GM21515 (cell line): ENCODE measurements around the gene TSC22D1.

Experiments used
- ATAC-seq: cut with Tn5 transposase; IDR thresholded peaks from one replicate; pipeline ENCODE4 v1.9.1; 2021; ENCODE audit not compliant: unreplicated experiment

TSC22D1 gene

GRCh38 chr13:44388427-44389059, 187.6 kb downstream of the TSC22D1 start:
- no peak for ATAC-seq

DNA sequence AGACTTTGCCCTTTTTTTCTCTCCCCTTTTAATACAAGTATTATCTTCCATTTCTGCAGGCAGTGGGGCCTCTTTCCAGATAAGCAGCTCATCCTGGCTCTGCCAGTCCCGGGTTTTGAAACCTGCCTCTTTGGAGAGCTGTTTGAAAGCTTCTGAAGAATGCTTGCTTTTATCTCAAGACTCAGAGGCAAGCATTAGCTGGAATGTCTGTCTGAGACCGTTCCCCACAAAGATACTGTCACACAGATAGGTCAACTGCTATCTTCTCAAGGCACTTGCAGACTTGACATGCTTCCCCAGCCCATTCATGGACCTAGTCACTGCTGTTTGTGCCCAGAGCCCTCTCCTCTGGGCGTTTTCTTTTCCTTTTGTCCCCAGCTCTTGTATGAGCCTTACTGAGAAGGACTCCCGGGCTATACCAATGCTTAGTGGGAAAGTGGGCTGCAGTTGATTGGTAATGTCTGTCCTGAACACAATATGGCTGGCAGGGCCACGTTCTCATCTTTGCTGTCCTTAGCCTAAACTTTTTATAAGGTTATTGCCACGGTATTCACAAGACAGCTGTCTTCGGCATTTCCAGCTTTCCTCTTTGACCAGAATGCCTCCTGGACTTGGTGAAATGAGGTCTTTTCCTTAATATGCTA, 189.1 kb downstream of the TSC22D1 start:
- no peak for ATAC-seq

DNA sequence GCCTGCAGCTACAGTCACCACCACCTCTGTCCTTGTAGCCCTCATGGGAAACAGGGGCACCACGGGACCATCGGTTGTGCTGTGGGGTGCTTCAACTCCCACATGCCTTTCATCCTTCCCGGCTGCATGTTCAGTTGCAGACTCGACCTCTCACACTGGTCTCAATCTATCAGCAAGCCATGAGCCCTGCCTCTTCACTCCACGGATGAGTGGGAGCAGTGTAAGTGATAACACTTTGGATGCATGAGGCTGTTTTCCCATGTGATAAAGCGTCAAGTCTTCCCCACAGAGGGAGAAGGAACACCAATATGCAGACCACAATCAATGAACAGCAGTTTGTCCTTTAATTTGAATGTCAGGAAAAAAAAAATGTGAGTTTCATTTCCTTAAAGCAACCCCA, 190.3 kb downstream of the TSC22D1 start:
- ATAC-seq: no peak

GRCh38 chr13:44385401-44385800, 190.7 kb downstream of the TSC22D1 start:
- no peak for ATAC-seq

GRCh38 chr13:44384778-44385177, 191.4 kb downstream of the TSC22D1 start:
- no peak for ATAC-seq

- ATAC-seq: no peak
These were observed 192.2 kb downstream of the TSC22D1 start for GRCh38 chr13:44383945-44384344.

DNA sequence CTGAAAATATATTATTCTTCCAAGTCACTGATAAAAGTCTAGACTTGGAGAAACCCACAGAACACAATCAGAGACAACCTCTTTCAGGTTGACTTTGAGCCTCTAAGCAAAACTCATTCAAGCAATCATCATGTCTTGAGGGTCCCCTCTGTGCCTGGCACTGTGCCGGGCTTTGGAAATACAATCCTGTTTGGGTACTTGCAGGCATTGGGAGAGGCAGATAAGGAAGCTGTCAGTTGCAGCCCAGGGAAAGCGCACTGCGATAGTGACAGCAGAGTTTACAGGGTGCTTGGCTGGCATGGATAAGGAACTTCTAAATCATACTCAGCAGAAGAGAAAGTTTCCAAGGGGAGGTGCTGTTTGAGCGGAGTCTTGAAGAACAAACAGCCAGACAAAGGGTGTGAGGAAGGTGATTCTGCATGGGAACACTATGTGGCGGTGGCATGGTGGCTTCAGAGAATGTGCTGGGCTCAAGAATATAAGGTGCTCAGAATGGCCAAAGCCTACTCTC, 193.4 kb downstream of the TSC22D1 start:
- ATAC-seq: no peak
